Suprapubic skin (tissue), 4 donors: ENCODE measurements around the gene C1QL1. TPM values are rescaled to one million over a fixed set of nuclear protein-coding genes. Genes with fewer than 3 reads are reported as not detected.

ENCODE experiments used
- DNase-seq, 2 donors: peaks; one replicate each; pipeline ENCODE4 v3.0.0-alpha.2; 2019; ENCODE audit warnings: low spot score in 2 of 2
- H3K27ac ChIP-seq: fragments of 200-600 bp; sonication (generic); one replicate; pipeline ENCODE4 v1.5.1; 2019
- H3K27me3 ChIP-seq: fragments of 200-600 bp; sonication (generic); one replicate; pipeline ENCODE4 v1.5.1; 2019
- H3K36me3 ChIP-seq: fragments of 200-600 bp; sonication (generic); one replicate; pipeline ENCODE4 v1.5.1; 2019
- H3K4me1 ChIP-seq: fragments of 200-600 bp; sonication (generic); one replicate; pipeline ENCODE4 v1.5.1; 2019
- H3K4me3 ChIP-seq: fragments of 200-600 bp; sonication (generic); one replicate; pipeline ENCODE4 v1.5.1; 2019; ENCODE audit warnings: mild to moderate bottlenecking
- H3K9me3 ChIP-seq: fragments of 200-600 bp; sonication (generic); one replicate; pipeline ENCODE4 v1.5.1; 2019
- EP300 ChIP-seq: sonication (generic); formaldehyde crosslinking; IDR thresholded peaks from one replicate; pipeline ENCODE4 v1.6.1; 2017; ENCODE audit warnings: antibody characterized with exemption
- POLR2A ChIP-seq, 2 donors: fragments of 450-650 bp; IDR thresholded peaks; one replicate each; pipeline ENCODE4 v1.6.1; 2017; ENCODE audit warnings: antibody characterized with exemption in 2 of 2, mild to moderate bottlenecking in 2 of 2, moderate library complexity in 2 of 2
- POLR2AphosphoS5 ChIP-seq, 3 donors: sonication (generic); formaldehyde crosslinking; IDR thresholded peaks; one replicate each; pipeline ENCODE4 v1.6.1; 2017; ENCODE audit warnings: antibody characterized with exemption in 3 of 3
- WGBS: methylation state at CpG from one replicate; pipeline ENCODE4 v1.1.5; 2018; 5-methylcytosine and 5-hydroxymethylcytosine counted together
- total RNA-seq, 4 donors: library from RNA; depleted of rRNA; stranded (reverse); fragments of >200 nt; gene quantifications; one replicate each; pipeline ENCODE4 v1.1.0, GENCODE V29; 2016
- TF ChIP-seq, protein P1 (sequence below), 2 donors: fragments of 200-600 bp in 1 of 2; fragments of 450-650 bp in 1 of 2; sonication (generic) in 1 of 2; IDR thresholded peaks; one replicate each; pipeline ENCODE4 v1.5.1; 2016 to 2019; ENCODE audit warnings: antibody characterized with exemption in 2 of 2, mild to moderate bottlenecking in 1 of 2, moderate library complexity in 1 of 2

C1QL1 gene
- total RNA-seq, 4 donors from 2014 or later, result not detected

DNA sequence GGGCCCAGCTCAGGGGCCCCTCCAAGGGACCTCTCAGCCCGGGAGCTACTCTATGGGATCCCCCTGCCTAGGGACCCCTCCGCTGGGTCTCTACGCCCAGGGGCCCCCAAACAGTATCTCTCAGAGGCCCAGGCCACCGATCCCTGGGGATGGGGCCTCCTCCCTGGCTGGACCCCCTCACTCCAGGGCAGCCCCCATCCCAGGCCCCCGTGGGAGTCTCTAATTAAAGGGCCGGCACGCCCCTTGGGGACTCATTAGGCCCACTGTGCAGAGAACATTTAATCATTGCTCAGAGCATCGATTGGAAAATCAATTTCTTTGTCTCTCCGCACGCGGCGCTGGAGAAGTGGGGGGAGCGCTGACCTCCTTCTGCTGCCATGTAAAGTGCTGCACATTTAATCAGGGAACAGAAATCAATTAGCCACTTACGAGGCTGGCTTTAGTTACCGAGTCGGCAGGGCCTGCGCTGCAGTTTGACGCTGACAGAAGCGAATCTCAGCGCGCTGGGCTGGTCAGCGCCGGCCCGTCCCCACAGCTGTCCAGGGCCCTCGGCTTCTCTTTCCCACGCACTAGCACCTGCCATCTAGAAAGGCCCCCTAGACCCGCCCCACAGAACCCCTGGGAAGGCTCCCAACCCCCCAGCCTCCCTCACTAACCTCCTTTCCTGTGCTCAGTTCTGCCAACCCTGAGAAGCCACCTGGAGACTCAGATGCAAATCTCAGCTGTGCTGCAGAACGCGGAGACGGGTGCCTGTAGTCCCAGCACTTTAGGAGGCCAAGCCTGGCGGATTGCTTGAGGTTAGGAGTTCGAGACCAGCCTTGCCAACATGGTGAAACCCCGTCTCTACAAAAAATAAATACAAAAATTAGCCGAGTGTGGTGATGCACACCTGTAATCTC lies 20.2 kb upstream of the C1QL1 start:
- H3K4me3 ChIP-seq, result no peak overlapping the region
- H3K4me1 ChIP-seq, result peaks cover 8% of the 10 kb centered on the region
- peaks cover 34% of the 10 kb centered on the region for H3K27me3 ChIP-seq
- H3K9me3 ChIP-seq, result no peaks in the 10 kb centered on the region
- no peak for DNase-seq
- H3K36me3 ChIP-seq, result no peaks in the 10 kb centered on the region
- TF ChIP-seq POLR2AphosphoS5 (IDR thresholded peaks at IDR 0.05) (no peak), EP300 (no peak), POLR2A (IDR thresholded peaks at IDR 0.05) (no peak)
- TF ChIP-seq, protein P1, sequence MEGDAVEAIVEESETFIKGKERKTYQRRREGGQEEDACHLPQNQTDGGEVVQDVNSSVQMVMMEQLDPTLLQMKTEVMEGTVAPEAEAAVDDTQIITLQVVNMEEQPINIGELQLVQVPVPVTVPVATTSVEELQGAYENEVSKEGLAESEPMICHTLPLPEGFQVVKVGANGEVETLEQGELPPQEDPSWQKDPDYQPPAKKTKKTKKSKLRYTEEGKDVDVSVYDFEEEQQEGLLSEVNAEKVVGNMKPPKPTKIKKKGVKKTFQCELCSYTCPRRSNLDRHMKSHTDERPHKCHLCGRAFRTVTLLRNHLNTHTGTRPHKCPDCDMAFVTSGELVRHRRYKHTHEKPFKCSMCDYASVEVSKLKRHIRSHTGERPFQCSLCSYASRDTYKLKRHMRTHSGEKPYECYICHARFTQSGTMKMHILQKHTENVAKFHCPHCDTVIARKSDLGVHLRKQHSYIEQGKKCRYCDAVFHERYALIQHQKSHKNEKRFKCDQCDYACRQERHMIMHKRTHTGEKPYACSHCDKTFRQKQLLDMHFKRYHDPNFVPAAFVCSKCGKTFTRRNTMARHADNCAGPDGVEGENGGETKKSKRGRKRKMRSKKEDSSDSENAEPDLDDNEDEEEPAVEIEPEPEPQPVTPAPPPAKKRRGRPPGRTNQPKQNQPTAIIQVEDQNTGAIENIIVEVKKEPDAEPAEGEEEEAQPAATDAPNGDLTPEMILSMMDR (IDR thresholded peaks at IDR 0.05), result no peak
- 66% methylated on average over 14 of the region's 34 CpGs for WGBS
- no peak overlapping the region for H3K27ac ChIP-seq

DNA sequence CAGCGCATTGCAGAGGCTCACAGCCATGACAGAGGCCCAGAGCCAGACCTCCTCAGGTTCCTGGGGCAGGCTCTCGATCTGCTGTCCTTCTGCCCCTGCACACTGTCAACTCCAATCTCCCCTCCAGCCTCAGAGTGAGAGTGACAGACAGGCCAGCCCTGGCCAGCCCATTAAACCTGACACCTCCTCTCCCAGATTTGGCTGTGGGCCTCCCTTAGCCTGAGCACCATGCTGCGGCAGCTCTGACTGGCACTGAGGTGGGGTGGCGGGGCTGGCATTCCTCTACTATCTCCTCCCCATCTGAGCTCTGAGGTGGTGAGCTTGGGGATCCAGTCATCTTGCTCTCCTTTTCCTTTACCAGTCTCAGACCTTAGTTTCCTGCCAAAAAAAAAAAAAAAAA lies 15.5 kb upstream of the C1QL1 start:
- TF ChIP-seq, protein P1 (IDR thresholded peaks at IDR 0.05), result no peak
- TF ChIP-seq EP300 (no peak), POLR2A (IDR thresholded peaks at IDR 0.05) (no peak), POLR2AphosphoS5 (IDR thresholded peaks at IDR 0.05) (no peak)
- 83% methylated on average over 2 of the region's 4 CpGs for WGBS

DNA sequence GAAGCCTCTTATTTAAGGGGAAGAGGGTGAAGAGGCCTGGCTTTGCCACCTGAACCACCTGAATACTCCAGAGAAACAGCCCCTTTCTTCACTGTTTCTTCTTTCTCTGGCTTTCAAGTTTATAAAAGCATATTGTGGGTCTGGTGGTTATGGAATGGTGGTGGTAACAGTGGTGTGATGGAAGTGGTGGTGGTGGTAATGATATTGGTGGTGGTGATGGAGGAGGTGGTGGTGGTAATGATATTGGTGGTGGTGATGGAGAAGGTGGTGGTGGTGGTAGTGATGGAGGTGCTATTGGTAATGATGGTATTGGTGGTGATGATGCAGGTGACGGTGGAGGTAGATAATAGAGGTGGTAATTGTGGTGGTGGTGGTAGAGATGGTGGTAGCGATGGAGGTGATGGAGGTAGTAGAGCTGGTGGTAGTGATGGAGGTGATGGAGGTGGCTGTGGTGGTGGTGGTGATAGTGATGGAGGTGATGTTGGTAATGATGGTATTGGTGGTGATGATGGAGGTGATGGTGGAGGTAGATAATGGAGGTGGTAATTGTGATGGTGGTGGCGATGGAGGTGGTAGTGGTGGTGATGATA lies 14.1 kb upstream of the C1QL1 start:
- H3K36me3 ChIP-seq, result no peaks in the 10 kb centered on the region
- H3K9me3 ChIP-seq, result no peaks in the 10 kb centered on the region
- 96% methylated on average over 3 of the region's 3 CpGs for WGBS
- TF ChIP-seq EP300, result no peak
- TF ChIP-seq, protein P1 (IDR thresholded peaks at IDR 0.05), result no peak
- no peak for TF ChIP-seq POLR2A (IDR thresholded peaks at IDR 0.05)
- TF ChIP-seq POLR2AphosphoS5 (IDR thresholded peaks at IDR 0.05), result no peak
- peaks cover 42% of the 10 kb centered on the region for H3K27me3 ChIP-seq
- peaks cover 3% of the 10 kb centered on the region for H3K4me1 ChIP-seq
- no peak overlapping the region for H3K27ac ChIP-seq
- DNase-seq, result no peak
- H3K4me3 ChIP-seq, result no peak overlapping the region

More for the DNA sequence above, 15.5 kb upstream of the C1QL1 start:
- Histone ChIP-seq H3K36me3 (no peaks in the 10 kb centered on the region), H3K27ac (no peak overlapping the region), H3K9me3 (no peaks in the 10 kb centered on the region), H3K4me3 (no peak overlapping the region), H3K27me3 (peaks cover 44% of the 10 kb centered on the region), H3K4me1 (peaks cover 8% of the 10 kb centered on the region)
- DNase-seq, result no peak

DNA sequence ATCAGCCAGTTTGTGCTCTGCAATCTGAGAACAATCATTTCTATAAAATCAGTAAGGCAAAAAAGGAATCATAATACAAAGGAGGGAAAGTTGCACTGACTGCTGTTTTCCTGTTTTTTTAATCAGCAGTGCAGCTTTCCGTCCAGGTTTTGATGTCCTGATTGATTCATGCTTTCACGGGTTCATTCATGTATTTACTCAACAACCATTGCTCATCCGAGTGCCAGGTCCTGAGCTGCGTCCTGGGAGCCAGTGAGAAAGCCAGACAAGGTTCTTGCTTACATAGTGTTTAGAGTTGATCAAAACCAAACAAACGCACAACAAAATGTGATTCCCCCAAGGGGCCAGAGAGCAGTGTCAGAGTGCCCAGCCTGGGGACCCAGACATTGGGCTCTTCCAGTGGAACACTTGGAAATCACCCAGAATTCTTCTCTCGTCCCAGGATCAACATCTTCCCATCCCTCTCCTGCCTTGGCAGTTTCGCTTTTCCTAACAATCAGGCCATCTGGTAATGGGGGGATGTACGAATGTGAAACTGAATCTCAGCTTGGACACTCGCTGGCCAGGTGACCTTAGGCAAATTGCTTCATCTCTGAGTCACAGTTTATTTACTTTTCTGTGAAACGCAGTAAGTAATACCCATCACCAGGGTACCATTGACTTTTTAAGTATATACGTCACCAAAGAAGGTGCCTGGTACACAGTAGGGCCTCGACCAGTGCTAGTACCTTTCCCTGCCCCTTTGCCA lies 13.3 kb upstream of the C1QL1 start:
- no peak for DNase-seq
- H3K4me1 ChIP-seq, result no peaks in the 10 kb centered on the region
- H3K9me3 ChIP-seq, result no peaks in the 10 kb centered on the region
- TF ChIP-seq POLR2AphosphoS5 (IDR thresholded peaks at IDR 0.05) (no peak), EP300 (no peak), POLR2A (IDR thresholded peaks at IDR 0.05) (no peak)
- TF ChIP-seq, protein P1 (IDR thresholded peaks at IDR 0.05), result no peak
- H3K36me3 ChIP-seq, result no peaks in the 10 kb centered on the region
- no peak overlapping the region for H3K27ac ChIP-seq
- H3K27me3 ChIP-seq, result peaks cover 41% of the 10 kb centered on the region
- no peak overlapping the region for H3K4me3 ChIP-seq
- 47% methylated on average over 12 of the region's 12 CpGs for WGBS
